ENCODE data around the gene PRPH2. TPM values are rescaled to one million over a fixed set of nuclear protein-coding genes. Genes with fewer than 3 reads are reported as not detected.

Gene PRPH2
- total RNA-seq, 1 experiment from 2014 or later, result not detected

GRCh38 chr6:42698217-42698616, 24.2 kb downstream of the PRPH2 start:
- DNase-seq (ENCODE audit: low read depth), result no peak

- DNase-seq (ENCODE audit: low read depth), result no peak
Measured at GRCh38 chr6:42697268-42697655, 25.1 kb downstream of the PRPH2 start.

DNA sequence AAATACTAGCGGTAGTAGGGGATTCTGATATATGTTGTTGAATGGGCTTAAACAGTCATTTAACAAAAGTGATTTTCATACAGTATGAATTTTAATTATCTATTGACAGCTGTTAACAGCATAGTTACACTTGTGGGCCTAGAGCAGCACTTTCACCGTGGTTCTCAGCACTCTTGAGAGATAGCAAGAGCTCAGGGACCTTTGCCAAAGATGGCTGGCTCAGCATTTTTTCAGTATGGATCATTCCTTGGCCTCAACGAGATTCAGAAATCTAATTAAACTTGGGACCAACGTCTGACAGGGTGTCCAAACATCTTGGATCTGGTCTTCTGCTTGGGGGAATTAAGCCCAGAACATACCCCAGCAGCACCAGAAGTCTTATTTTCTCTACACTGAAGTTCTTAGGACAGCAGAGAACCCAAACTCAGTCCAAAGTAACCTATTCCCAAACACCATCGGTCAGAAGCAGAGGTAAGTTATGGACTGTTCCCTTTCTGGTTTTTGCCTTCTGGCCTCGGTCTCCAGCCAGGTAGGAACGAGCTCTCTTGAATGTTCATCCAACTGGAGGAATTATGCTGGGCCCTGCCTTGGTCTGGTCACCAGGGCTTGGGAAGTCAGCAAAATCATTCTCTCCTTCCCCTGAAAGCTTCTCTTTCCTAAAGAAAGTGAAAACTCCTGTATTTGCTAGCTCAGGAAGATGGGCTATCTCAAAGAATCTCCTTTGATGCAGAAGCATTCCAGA, 25.7 kb downstream of the PRPH2 start:
- DNase-seq (ENCODE audit: low read depth), result no peak

- DNase-seq (ENCODE audit: low read depth), result no peak
Measured at GRCh38 chr6:42694586-42694985, 27.8 kb downstream of the PRPH2 start.

DNA sequence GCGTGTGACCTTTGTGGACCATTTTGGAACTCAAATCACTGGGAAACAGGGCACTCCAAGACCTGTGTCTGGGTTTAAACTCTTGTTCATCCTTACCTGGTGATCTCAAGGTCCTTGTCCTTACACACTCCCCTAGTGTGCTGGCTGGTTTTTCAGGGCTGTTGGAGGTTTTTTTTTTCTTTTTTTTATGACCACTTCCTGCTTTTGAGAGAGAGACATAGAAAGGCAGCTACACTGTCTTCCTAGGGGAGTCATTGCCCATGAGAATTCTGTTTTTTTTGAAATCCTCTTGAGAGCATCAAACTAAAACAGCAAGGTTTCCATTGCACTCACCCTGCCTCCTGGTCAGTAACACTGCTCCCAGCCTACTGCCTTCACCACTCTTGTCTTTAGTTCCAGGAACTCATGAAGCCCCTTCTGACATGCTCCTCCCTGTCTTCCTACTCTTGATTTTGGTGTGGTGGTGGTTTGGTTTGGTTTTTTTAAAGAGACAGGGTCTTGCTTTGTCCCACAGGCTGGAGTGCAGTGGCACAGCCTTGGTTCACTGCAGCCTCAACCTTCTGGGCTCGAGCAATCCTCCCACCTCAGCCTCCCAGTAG, 28.6 kb downstream of the PRPH2 start:
- no peak for DNase-seq (ENCODE audit: low read depth)

GRCh38 chr6:42692137-42692911, 30.1 kb downstream of the PRPH2 start:
- DNase-seq (ENCODE audit: low read depth), result peak; percentile 70

DNA sequence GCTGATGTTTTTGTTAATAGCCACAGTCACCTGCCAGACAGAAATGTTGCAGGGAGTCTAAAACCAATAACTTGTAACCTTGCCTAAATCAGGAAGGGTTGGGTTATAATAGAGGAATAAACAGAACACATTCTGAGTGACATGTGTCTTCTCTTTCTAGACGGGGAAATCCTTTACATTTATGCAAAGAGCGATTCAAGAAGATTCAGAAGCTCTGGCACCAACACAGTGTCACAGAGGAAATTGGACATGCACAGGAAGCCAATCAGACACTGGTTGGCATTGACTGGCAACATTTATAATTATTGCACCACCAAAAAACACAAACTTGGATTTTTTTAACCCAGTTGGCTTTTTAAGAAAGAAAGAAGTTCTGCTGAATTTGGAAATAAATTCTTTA, 31.5 kb downstream of the PRPH2 start:
- no peak for DNase-seq (ENCODE audit: low read depth)

GRCh38 chr6:42690151-42690702, 32.2 kb downstream of the PRPH2 start:
- no peak for DNase-seq (ENCODE audit: low read depth)

DNA sequence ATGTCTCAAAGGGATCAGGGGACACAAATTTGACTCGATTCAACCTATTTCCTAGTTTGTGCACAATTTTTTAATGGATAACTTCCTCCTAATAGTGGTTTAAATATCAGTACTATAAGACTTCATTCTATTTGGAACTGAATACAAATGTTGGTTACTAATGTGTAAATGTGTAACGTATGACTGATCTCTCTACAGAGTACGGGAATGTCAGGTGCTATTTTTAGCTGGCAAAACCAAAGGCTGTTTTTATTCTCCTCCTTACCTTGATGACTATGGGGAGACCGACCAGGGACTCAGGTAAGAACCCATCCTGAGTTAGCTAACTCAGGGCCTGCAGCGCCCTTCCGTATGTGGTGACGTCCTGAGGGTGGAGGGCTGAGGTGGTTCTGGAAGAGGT, 33.0 kb downstream of the PRPH2 start:
- DNase-seq (ENCODE audit: low read depth), result no peak

DNA sequence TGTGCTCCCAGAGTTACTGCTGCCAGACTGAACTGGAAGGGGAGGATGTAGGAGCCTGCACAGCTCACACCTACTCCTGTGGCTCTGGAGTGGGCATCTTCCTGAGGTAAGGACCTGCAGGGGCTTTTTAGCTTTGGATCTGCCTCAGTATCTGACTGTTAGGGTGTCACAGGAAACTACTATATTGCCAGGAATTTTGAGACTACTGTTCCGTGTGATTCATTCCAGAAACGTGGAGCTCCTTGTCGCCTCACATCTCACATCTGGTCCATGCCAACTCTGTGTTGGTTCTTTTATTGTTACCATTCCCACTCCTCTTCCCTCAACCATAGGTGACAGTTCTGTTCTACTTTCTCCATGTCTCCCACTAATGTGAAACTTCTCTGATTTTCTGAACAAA, 34.1 kb downstream of the PRPH2 start:
- DNase-seq (ENCODE audit: low read depth), result no peak

GRCh38 chr6:42679358-42679757, 43.0 kb downstream of the PRPH2 start:
- DNase-seq (ENCODE audit: low read depth), result no peak

DNA sequence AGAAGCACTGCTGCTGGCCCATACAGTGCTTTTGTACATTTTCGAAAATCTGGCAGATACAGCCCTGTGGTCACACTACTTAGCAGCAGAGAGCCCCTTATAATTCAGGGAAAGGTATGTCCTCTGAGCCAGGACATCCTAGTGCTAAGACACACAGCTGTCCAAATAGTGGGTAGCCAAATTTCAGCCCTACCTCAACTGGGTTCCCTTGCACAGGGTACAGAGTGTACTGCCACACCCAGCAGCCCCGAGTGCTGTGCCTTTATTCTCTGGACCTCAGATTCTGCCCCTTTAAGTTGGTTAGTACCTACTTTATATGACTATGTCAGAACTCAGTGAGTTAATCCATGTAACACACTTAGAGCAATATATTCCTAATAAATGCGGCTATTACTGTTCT, 47.6 kb downstream of the PRPH2 start:
- DNase-seq (ENCODE audit: low read depth), result no peak

GRCh38 chr6:42674368-42674767, 48.0 kb downstream of the PRPH2 start:
- peak; percentile 37 for DNase-seq (ENCODE audit: low read depth)

GRCh38 chr6:42664718-42665117, 57.7 kb downstream of the PRPH2 start:
- no peak for DNase-seq (ENCODE audit: low read depth)

GRCh38 chr6:42661540-42662153, 60.8 kb downstream of the PRPH2 start:
- peak; percentile 66 for DNase-seq (ENCODE audit: low read depth)

- DNase-seq (ENCODE audit: low read depth), result no peak
Measured at GRCh38 chr6:42659806-42660205, 62.6 kb downstream of the PRPH2 start.

DNA sequence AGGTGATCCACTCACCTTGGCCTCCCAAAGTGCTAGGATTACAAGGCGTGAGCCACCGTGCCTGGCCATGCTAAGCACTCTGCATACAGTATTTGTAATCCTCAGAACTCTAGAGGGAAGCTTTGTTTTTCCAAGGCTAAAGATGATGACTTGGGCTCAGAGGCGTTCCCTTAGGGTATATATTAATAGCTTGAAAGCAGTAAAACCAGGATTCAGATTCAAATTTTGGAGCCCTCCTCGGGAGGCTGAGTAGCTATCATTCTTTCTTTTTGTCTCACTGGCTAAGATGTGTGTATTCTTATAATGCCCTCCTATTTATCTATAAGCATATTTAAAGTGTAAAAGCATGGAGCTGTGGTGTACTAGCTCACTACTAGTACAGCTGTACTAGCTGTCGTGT, 68.5 kb downstream of the PRPH2 start:
- DNase-seq (ENCODE audit: low read depth), result no peak

GRCh38 chr6:42652024-42652746, 70.2 kb downstream of the PRPH2 start:
- no peak for DNase-seq (ENCODE audit: low read depth)
